ENCODE results near the gene SLC17A9. TPM values are rescaled to one million over a fixed set of nuclear protein-coding genes. Genes with fewer than 3 reads are reported as not detected.

SLC17A9 gene
- polyA plus RNA-seq, 3 donors, result 0.81 to 31.3 (median 0.82) TPM

GRCh38 chr20:62917720-62918119 lies 34.8 kb upstream of the SLC17A9 start:
- no peak overlapping the region for H3K4me3 ChIP-seq (replicated peaks in 1 of 3; ENCODE audit: low read depth in 2 of 3, low read length in 3 of 3)
- no CpG with 5 or more reads among the region's 3 CpGs for WGBS (ENCODE audit: insufficient coverage)

GRCh38 chr20:62918147-62918546 lies 34.4 kb upstream of the SLC17A9 start:
- Mint-ChIP-seq H3K27ac (peak overlapping the region in 4 of 7 donors; percentile 13 to 82 (median 62)), H3K4me1 (peaks cover 63% of the 10 kb centered on the region), H3K27me3 (ENCODE audit: low read depth in 3 of 3) (no peaks in the 10 kb centered on the region), H3K9me3 (no peaks in the 10 kb centered on the region), H3K4me3 (no peak overlapping the region), H3K36me3 (peaks cover 7 to 14% of the 10 kb centered on the region in 2 donors)
- Histone ChIP-seq H4K20me1 (ENCODE audit: insufficient read depth, low read length) (peaks cover 100% of the 10 kb centered on the region), H3K79me2 (ENCODE audit: insufficient read depth, low read length) (peaks cover 100% of the 10 kb centered on the region), H3K4me1 (ENCODE audit: control insufficient read depth in 1 of 2, insufficient read depth in 2 of 2, low read length in 2 of 2) (peaks cover 30 to 62% of the 10 kb centered on the region in 2 donors), H3K36me3 (replicated peaks in 1 of 2; ENCODE audit: control insufficient read depth in 1 of 2, insufficient read depth in 2 of 2, low read length in 2 of 2) (peaks cover 5 to 12% of the 10 kb centered on the region in 2 donors), H3K4me2 (replicated peaks; ENCODE audit: extremely low read depth, low read length, poor library complexity, severe bottlenecking) (peak overlapping the region; percentile 22), H2AFZ (ENCODE audit: insufficient read depth, low read depth, low read length, poor library complexity, severe bottlenecking) (no peak overlapping the region), H3K27me3 (ENCODE audit: control insufficient read depth in 2 of 2, insufficient read depth in 2 of 2, low read length in 2 of 2) (no peaks in the 10 kb centered on the region), H3K9me3 (replicated peaks in 1 of 2; ENCODE audit: control insufficient read depth in 1 of 2, insufficient read depth in 1 of 2, low read length in 2 of 2) (no peaks in the 10 kb centered on the region), H3K4me3 (replicated peaks in 1 of 3; ENCODE audit: low read depth in 2 of 3, low read length in 3 of 3) (no peak overlapping the region), H3K27ac (ENCODE audit: low read depth in 1 of 2, low read length in 2 of 2) (peak overlapping the region in 1 of 2 donors; percentile 42), H3K9ac (ENCODE audit: insufficient read depth, low read length, poor library complexity, severe bottlenecking) (no peak overlapping the region)
- intact Hi-C loops (cut with micrococcal nuclease), result no loop called here
- 8% methylated on average over 2 of the region's 3 CpGs for WGBS (ENCODE audit: insufficient coverage)
- TF ChIP-seq CTCF (IDR thresholded peaks at IDR 0.05), result no peak
- DNase-seq, result no peak

More at GRCh38 chr20:62917720-62918119, 34.8 kb upstream of the SLC17A9 start:
- Histone ChIP-seq H3K27ac (ENCODE audit: low read depth in 1 of 2, low read length in 2 of 2) (peak overlapping the region in 1 of 2 donors; percentile 42), H3K27me3 (ENCODE audit: control insufficient read depth in 2 of 2, insufficient read depth in 2 of 2, low read length in 2 of 2) (no peaks in the 10 kb centered on the region), H2AFZ (ENCODE audit: insufficient read depth, low read depth, low read length, poor library complexity, severe bottlenecking) (no peak overlapping the region), H3K9me3 (replicated peaks in 1 of 2; ENCODE audit: control insufficient read depth in 1 of 2, insufficient read depth in 1 of 2, low read length in 2 of 2) (no peaks in the 10 kb centered on the region), H3K4me1 (ENCODE audit: control insufficient read depth in 1 of 2, insufficient read depth in 2 of 2, low read length in 2 of 2) (peaks cover 30 to 57% of the 10 kb centered on the region in 2 donors), H3K4me2 (replicated peaks; ENCODE audit: extremely low read depth, low read length, poor library complexity, severe bottlenecking) (peak overlapping the region; percentile 22), H3K79me2 (ENCODE audit: insufficient read depth, low read length) (peaks cover 100% of the 10 kb centered on the region), H4K20me1 (ENCODE audit: insufficient read depth, low read length) (peaks cover 100% of the 10 kb centered on the region), H3K36me3 (replicated peaks in 1 of 2; ENCODE audit: control insufficient read depth in 1 of 2, insufficient read depth in 2 of 2, low read length in 2 of 2) (peaks cover 9 to 17% of the 10 kb centered on the region in 2 donors), H3K9ac (ENCODE audit: insufficient read depth, low read length, poor library complexity, severe bottlenecking) (no peak overlapping the region)
- H3K36me3 Mint-ChIP-seq, result peaks cover 11 to 18% of the 10 kb centered on the region in 2 donors
- intact Hi-C loops (cut with micrococcal nuclease), result no loop called here
- no peaks in the 10 kb centered on the region for H3K9me3 Mint-ChIP-seq
- H3K4me3 Mint-ChIP-seq, result no peak overlapping the region
- no peak for TF ChIP-seq CTCF (IDR thresholded peaks at IDR 0.05)
- DNase-seq, result no peak
- peaks cover 61% of the 10 kb centered on the region for H3K4me1 Mint-ChIP-seq
- peak overlapping the region in 2 of 7 donors; percentile 13 to 82 for H3K27ac Mint-ChIP-seq
- no peaks in the 10 kb centered on the region for H3K27me3 Mint-ChIP-seq (ENCODE audit: low read depth in 3 of 3)
